GM23338 (cell line): ENCODE results near the gene DRAM2.

Experiments
- CREB1 ChIP-seq: fragments of 250-450 bp; sonication (Bioruptor Pico); IDR thresholded peaks from 2 replicates; pipeline ENCODE4 v1.5.0; 2020; ENCODE audit warnings: low read depth, mild to moderate bottlenecking, moderate library complexity
- EZH2 ChIP-seq: fragments of 200-600 bp; sonication (generic); IDR thresholded peaks from one replicate; pipeline ENCODE4 v1.8.0; 2017; ENCODE audit warnings: antibody characterized with exemption, mild to moderate bottlenecking, low read depth; ENCODE audit not compliant: unreplicated experiment
- EZH2phosphoT487 ChIP-seq: fragments of 200-600 bp; sonication (generic); IDR thresholded peaks from one replicate; pipeline ENCODE4 v1.8.1; 2018; ENCODE audit warnings: antibody characterized with exemption; ENCODE audit not compliant: unreplicated experiment
- JUNB ChIP-seq: IDR thresholded peaks from one replicate; pipeline ENCODE4 v1.6.1; 2016; ENCODE audit warnings: antibody characterized with exemption; ENCODE audit not compliant: unreplicated experiment
- NANOG ChIP-seq: IDR thresholded peaks from 2 replicates; pipeline ENCODE4 v1.6.1; 2016; ENCODE audit warnings: antibody characterized with exemption, borderline replicate concordance
- POLR2AphosphoS5 ChIP-seq: IDR thresholded peaks from 2 replicates; pipeline ENCODE4 v1.6.1; 2016; ENCODE audit warnings: antibody characterized with exemption, low read depth
- STAT1 ChIP-seq: IDR thresholded peaks from one replicate; pipeline ENCODE4 v1.6.1; 2016; ENCODE audit warnings: antibody characterized with exemption; ENCODE audit not compliant: unreplicated experiment
- ZNF114 ChIP-seq: fragments of 250-450 bp; sonication (Bioruptor Pico); IDR thresholded peaks from 2 replicates; pipeline ENCODE4 v1.5.0; 2020; ENCODE audit warnings: mild to moderate bottlenecking, moderate library complexity
- ZNF331 ChIP-seq: fragments of 250-450 bp; sonication (Bioruptor Pico); IDR thresholded peaks from 2 replicates; pipeline ENCODE4 v1.5.0; 2020; ENCODE audit warnings: low read depth, mild to moderate bottlenecking, moderate library complexity
- TF ChIP-seq, protein P1 (sequence below), 2 experiments: fragments of 200-600 bp in 1 of 2; sonication (generic) in 1 of 2; conservative IDR thresholded peaks; 2 replicates each; pipeline versions ENCODE4 v1.5.1 to v1.6.1; 2016 to 2017; ENCODE audit warnings: antibody characterized with exemption in 2 of 2, low read depth in 2 of 2, mild to moderate bottlenecking in 2 of 2, moderate library complexity in 1 of 2
- TF ChIP-seq, protein P2 (sequence below): IDR thresholded peaks from one replicate; pipeline ENCODE4 v1.6.1; 2018; ENCODE audit warnings: antibody characterized with exemption; ENCODE audit not compliant: unreplicated experiment
- TF ChIP-seq, protein P3 (sequence below): IDR thresholded peaks from 2 replicates; pipeline ENCODE4 v1.6.1; 2016; ENCODE audit warnings: antibody characterized with exemption
- TF ChIP-seq, protein P4 (sequence below): fragments of 250-450 bp; sonication (Bioruptor Pico); IDR thresholded peaks from 2 replicates; pipeline ENCODE4 v1.5.0; 2020; ENCODE audit warnings: mild to moderate bottlenecking, moderate library complexity

DNA sequence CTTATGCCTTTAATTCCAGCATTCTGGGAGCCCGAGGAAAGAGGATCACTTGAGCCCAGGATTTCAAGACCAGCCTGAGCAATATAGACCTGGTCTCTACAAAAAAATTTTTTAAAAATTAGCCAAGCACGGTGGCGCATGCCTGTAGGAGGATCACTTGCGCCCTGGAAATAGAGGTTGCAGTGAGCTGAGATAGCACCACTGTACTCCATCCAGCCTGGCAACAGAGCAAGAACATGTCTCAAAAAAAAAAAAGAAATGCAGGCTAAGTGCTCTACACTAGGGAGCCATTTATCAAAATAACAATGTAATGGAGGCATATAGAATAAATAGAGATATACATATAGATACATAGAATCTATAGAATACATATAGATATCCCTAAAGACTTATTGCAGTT is 23.5 kb upstream of the DRAM2 start:
- TF ChIP-seq POLR2AphosphoS5 (no peak), EZH2 (no peak), EZH2phosphoT487 (no peak), JUNB (no peak), ZNF114 (CRISPR knock-in tag) (no peak), CREB1 (CRISPR knock-in tag) (no peak), STAT1 (no peak), NANOG (no peak), ZNF331 (CRISPR knock-in tag) (no peak)
- TF ChIP-seq, protein P1, sequence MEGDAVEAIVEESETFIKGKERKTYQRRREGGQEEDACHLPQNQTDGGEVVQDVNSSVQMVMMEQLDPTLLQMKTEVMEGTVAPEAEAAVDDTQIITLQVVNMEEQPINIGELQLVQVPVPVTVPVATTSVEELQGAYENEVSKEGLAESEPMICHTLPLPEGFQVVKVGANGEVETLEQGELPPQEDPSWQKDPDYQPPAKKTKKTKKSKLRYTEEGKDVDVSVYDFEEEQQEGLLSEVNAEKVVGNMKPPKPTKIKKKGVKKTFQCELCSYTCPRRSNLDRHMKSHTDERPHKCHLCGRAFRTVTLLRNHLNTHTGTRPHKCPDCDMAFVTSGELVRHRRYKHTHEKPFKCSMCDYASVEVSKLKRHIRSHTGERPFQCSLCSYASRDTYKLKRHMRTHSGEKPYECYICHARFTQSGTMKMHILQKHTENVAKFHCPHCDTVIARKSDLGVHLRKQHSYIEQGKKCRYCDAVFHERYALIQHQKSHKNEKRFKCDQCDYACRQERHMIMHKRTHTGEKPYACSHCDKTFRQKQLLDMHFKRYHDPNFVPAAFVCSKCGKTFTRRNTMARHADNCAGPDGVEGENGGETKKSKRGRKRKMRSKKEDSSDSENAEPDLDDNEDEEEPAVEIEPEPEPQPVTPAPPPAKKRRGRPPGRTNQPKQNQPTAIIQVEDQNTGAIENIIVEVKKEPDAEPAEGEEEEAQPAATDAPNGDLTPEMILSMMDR (conservative IDR thresholded peaks at IDR 0.05; ENCODE audit: low read depth in 2 of 2) = no peak
- TF ChIP-seq, protein P2, sequence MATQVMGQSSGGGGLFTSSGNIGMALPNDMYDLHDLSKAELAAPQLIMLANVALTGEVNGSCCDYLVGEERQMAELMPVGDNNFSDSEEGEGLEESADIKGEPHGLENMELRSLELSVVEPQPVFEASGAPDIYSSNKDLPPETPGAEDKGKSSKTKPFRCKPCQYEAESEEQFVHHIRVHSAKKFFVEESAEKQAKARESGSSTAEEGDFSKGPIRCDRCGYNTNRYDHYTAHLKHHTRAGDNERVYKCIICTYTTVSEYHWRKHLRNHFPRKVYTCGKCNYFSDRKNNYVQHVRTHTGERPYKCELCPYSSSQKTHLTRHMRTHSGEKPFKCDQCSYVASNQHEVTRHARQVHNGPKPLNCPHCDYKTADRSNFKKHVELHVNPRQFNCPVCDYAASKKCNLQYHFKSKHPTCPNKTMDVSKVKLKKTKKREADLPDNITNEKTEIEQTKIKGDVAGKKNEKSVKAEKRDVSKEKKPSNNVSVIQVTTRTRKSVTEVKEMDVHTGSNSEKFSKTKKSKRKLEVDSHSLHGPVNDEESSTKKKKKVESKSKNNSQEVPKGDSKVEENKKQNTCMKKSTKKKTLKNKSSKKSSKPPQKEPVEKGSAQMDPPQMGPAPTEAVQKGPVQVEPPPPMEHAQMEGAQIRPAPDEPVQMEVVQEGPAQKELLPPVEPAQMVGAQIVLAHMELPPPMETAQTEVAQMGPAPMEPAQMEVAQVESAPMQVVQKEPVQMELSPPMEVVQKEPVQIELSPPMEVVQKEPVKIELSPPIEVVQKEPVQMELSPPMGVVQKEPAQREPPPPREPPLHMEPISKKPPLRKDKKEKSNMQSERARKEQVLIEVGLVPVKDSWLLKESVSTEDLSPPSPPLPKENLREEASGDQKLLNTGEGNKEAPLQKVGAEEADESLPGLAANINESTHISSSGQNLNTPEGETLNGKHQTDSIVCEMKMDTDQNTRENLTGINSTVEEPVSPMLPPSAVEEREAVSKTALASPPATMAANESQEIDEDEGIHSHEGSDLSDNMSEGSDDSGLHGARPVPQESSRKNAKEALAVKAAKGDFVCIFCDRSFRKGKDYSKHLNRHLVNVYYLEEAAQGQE = no peak
- TF ChIP-seq, protein P3, sequence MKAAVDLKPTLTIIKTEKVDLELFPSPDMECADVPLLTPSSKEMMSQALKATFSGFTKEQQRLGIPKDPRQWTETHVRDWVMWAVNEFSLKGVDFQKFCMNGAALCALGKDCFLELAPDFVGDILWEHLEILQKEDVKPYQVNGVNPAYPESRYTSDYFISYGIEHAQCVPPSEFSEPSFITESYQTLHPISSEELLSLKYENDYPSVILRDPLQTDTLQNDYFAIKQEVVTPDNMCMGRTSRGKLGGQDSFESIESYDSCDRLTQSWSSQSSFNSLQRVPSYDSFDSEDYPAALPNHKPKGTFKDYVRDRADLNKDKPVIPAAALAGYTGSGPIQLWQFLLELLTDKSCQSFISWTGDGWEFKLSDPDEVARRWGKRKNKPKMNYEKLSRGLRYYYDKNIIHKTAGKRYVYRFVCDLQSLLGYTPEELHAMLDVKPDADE = no peak
- TF ChIP-seq, protein P4, sequence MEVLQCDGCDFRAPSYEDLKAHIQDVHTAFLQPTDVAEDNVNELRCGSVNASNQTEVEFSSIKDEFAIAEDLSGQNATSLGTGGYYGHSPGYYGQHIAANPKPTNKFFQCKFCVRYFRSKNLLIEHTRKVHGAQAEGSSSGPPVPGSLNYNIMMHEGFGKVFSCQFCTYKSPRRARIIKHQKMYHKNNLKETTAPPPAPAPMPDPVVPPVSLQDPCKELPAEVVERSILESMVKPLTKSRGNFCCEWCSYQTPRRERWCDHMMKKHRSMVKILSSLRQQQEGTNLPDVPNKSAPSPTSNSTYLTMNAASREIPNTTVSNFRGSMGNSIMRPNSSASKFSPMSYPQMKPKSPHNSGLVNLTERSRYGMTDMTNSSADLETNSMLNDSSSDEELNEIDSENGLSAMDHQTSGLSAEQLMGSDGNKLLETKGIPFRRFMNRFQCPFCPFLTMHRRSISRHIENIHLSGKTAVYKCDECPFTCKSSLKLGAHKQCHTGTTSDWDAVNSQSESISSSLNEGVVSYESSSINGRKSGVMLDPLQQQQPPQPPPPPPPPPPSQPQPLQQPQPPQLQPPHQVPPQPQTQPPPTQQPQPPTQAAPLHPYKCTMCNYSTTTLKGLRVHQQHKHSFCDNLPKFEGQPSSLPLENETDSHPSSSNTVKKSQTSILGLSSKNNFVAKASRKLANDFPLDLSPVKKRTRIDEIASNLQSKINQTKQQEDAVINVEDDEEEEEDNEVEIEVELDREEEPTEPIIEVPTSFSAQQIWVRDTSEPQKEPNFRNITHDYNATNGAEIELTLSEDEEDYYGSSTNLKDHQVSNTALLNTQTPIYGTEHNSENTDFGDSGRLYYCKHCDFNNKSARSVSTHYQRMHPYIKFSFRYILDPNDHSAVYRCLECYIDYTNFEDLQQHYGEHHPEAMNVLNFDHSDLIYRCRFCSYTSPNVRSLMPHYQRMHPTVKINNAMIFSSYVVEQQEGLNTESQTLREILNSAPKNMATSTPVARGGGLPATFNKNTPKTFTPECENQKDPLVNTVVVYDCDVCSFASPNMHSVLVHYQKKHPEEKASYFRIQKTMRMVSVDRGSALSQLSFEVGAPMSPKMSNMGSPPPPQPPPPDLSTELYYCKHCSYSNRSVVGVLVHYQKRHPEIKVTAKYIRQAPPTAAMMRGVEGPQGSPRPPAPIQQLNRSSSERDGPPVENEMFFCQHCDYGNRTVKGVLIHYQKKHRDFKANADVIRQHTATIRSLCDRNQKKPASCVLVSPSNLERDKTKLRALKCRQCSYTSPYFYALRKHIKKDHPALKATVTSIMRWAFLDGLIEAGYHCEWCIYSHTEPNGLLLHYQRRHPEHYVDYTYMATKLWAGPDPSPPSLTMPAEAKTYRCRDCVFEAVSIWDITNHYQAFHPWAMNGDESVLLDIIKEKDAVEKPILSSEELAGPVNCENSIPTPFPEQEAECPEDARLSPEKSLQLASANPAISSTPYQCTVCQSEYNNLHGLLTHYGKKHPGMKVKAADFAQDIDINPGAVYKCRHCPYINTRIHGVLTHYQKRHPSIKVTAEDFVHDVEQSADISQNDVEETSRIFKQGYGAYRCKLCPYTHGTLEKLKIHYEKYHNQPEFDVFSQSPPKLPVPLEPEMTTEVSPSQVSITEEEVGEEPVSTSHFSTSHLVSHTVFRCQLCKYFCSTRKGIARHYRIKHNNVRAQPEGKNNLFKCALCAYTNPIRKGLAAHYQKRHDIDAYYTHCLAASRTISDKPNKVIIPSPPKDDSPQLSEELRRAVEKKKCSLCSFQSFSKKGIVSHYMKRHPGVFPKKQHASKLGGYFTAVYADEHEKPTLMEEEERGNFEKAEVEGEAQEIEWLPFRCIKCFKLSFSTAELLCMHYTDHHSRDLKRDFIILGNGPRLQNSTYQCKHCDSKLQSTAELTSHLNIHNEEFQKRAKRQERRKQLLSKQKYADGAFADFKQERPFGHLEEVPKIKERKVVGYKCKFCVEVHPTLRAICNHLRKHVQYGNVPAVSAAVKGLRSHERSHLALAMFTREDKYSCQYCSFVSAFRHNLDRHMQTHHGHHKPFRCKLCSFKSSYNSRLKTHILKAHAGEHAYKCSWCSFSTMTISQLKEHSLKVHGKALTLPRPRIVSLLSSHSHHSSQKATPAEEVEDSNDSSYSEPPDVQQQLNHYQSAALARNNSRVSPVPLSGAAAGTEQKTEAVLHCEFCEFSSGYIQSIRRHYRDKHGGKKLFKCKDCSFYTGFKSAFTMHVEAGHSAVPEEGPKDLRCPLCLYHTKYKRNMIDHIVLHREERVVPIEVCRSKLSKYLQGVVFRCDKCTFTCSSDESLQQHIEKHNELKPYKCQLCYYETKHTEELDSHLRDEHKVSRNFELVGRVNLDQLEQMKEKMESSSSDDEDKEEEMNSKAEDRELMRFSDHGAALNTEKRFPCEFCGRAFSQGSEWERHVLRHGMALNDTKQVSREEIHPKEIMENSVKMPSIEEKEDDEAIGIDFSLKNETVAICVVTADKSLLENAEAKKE = no peak
